Endometrial microvascular endothelial cells (primary cell): ENCODE measurements around the gene ADSS2. TPM values are rescaled to one million over a fixed set of nuclear protein-coding genes. Genes with fewer than 3 reads are reported as not detected.

Source experiments
- in situ Hi-C: cut with HindIII; loops from 2 replicates; pipeline ENCODE4 v1.10.0; 2017; ENCODE audit warnings: low sequenced_read_pairs, low pct_unique_long_range_greater_than_20kb; ENCODE audit errors: inconsistent ontology term
- total RNA-seq: library from RNA; depleted of rRNA; stranded (reverse); fragments of >200 nt; gene quantifications from one replicate; pipeline ENCODE4 v1.2.3, GENCODE V29; 2015; ENCODE audit errors: inconsistent ontology term

The ADSS2 gene
- total RNA-seq, 1 donor from 2014 or later: 61.5 TPM

- in situ Hi-C loops: loop anchor here (25.0 kb wide), 1 partner anchor 111 kb away; no protein-coding TSS in a partner anchor
Observed at GRCh38 chr1:244448279-244449036, 3.3 kb downstream of the ADSS2 start.

GRCh38 chr1:244447552-244447951, 4.2 kb downstream of the ADSS2 start:
- in situ Hi-C loops: loop anchor here (25.0 kb wide), 1 partner anchor 110 kb away; no protein-coding TSS in a partner anchor

- in situ Hi-C loops: loop anchor here (25.0 kb wide), 1 partner anchor 110 kb away; no protein-coding TSS in a partner anchor
Observed at GRCh38 chr1:244447024-244447423, 4.7 kb downstream of the ADSS2 start.

GRCh38 chr1:244445320-244446181, 6.2 kb downstream of the ADSS2 start:
- in situ Hi-C loops: loop anchor here (25.0 kb wide), 1 partner anchor 108 kb away; no protein-coding TSS in a partner anchor

- in situ Hi-C loops: loop anchor here (25.0 kb wide), 1 partner anchor 108 kb away; no protein-coding TSS in a partner anchor
Observed at GRCh38 chr1:244444854-244445253, 6.9 kb downstream of the ADSS2 start.

- in situ Hi-C loops: loop anchor here (25.0 kb wide), 1 partner anchor 106 kb away; no protein-coding TSS in a partner anchor
Observed at GRCh38 chr1:244442850-244443249, 8.9 kb downstream of the ADSS2 start.

GRCh38 chr1:244439391-244440032, 12.2 kb downstream of the ADSS2 start:
- in situ Hi-C loops: loop anchor here (25.0 kb wide), 1 partner anchor 102 kb away; no protein-coding TSS in a partner anchor

- in situ Hi-C loops: loop anchor here (25.0 kb wide), 1 partner anchor 100 kb away; no protein-coding TSS in a partner anchor
Observed at GRCh38 chr1:244437086-244437468, 14.6 kb downstream of the ADSS2 start.

- in situ Hi-C loops: loop anchor here (25.0 kb wide), 1 partner anchor 99 kb away; no protein-coding TSS in a partner anchor
Observed at GRCh38 chr1:244436336-244437085, 15.2 kb downstream of the ADSS2 start.

GRCh38 chr1:244435562-244436205, 16.0 kb downstream of the ADSS2 start:
- in situ Hi-C loops: loop anchor here (25.0 kb wide), 1 partner anchor 98 kb away; no protein-coding TSS in a partner anchor

GRCh38 chr1:244431166-244431565, 20.5 kb downstream of the ADSS2 start:
- in situ Hi-C loops: loop anchor here (25.0 kb wide), 1 partner anchor 94 kb away; no protein-coding TSS in a partner anchor

GRCh38 chr1:244429818-244430217, 21.9 kb downstream of the ADSS2 start:
- in situ Hi-C loops: loop anchor here (25.0 kb wide), 1 partner anchor 93 kb away; no protein-coding TSS in a partner anchor

- in situ Hi-C loops: loop anchor here (25.0 kb wide), 1 partner anchor 90 kb away; no protein-coding TSS in a partner anchor
Observed at GRCh38 chr1:244427647-244428046, 24.1 kb downstream of the ADSS2 start.

GRCh38 chr1:244424649-244425334, 26.9 kb downstream of the ADSS2 start:
- in situ Hi-C loops: loop anchor here (25.0 kb wide), 1 partner anchor 87 kb away; no protein-coding TSS in a partner anchor

- in situ Hi-C loops: no loop called here
Observed at GRCh38 chr1:244422174-244422573, 29.5 kb downstream of the ADSS2 start.

- in situ Hi-C loops: no loop called here
Observed at GRCh38 chr1:244419024-244419423, 32.7 kb downstream of the ADSS2 start.

GRCh38 chr1:244414543-244414942, 37.2 kb downstream of the ADSS2 start:
- in situ Hi-C loops: no loop called here
